ENCODE measurements around the gene EPDR1. TPM values are rescaled to one million over a fixed set of nuclear protein-coding genes. Genes with fewer than 3 reads are reported as not detected.
A peak's percentile ranks its signal among the peaks of the same experiment; 100 is the strongest.

The EPDR1 gene
- total and polyA plus RNA-seq, 4 donors, result 4.3 to 12.7 (median 9.6) TPM

DNA sequence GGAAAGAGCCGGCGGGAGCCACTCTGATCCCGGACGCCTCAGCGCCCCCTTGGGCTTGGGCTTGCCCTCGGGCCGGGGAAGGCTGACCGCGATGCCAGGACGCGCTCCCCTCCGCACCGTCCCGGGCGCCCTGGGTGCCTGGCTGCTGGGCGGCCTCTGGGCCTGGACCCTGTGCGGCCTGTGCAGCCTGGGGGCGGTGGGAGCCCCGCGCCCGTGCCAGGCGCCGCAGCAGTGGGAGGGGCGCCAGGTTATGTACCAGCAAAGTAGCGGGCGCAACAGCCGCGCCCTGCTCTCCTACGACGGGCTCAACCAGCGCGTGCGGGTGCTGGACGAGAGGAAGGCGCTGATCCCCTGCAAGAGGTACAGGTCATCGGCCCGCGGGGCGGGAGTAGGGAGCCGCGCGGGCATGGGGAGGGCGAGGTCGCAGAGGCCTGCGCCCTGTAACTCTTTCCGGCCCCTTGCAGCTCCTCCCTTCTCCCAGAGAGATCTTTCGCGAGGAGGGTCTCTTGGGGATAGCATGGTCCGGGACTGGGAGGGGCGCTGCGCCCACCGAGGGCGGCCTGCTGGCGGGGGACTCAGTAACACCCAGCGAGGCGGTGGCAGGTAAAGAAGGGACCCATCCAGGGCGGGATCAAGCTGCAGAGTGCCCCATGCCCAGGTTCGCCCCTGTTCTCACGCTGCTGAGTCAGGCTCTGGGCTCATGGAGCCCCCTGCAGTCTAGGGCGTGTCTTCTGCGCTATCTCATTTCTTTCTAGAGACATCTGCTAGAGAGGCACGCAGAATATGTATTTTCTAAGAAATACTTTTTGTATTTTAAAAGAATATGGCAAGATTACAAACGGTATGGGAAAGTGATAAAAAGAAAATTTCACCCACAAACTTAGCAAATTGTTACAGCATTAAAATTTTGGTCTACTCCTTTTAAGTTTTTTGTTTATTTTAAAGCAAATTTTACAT lies 687 bp downstream of the EPDR1 start:
- Histone ChIP-seq H3K4me1 (ENCODE audit: control insufficient read depth in 4 of 4, insufficient read depth in 4 of 4, low read length in 3 of 4) (peaks cover 5 to 27% (median 17%) of the 10 kb centered on the region in 4 donors), H3K27me3 (ENCODE audit: control insufficient read depth in 4 of 4, insufficient read depth in 4 of 4, low read length in 3 of 4) (no peaks in the 10 kb centered on the region), H3K36me3 (ENCODE audit: control insufficient read depth in 4 of 4, insufficient read depth in 3 of 4, low read depth in 1 of 4, low read length in 3 of 4) (no peaks in the 10 kb centered on the region), H3K9ac (ENCODE audit: low read depth in 1 of 2, low read length in 2 of 2) (peak overlapping the region; percentile 33 to 59), H3K4me3 (ENCODE audit: low read depth in 1 of 3, low read length in 3 of 3) (peak overlapping the region; percentile 66 to 75 (median 70)), H3K9me3 (ENCODE audit: control insufficient read depth in 4 of 4, low read length in 3 of 4) (peaks cover 0 to 4% (median 0%) of the 10 kb centered on the region in 4 donors), H3K27ac (ENCODE audit: low read depth in 1 of 2, low read length in 2 of 2) (peak overlapping the region; percentile 81 to 84)
- peak; percentile 80 to 94 for TF ChIP-seq RXRA (IDR thresholded peaks at IDR 0.05)
- peak in 1 of 2 donors; percentile 55 for TF ChIP-seq HNF4A (conservative IDR thresholded peaks at IDR 0.05)
- peak; percentile 29 for TF ChIP-seq YY1 (IDR thresholded peaks at IDR 0.05)
- TF ChIP-seq JUND (IDR thresholded peaks at IDR 0.05), result no peak
- TF ChIP-seq TAF1 (conservative IDR thresholded peaks at IDR 0.05), result peak; percentile 33
- peak; percentile 41 for TF ChIP-seq SP1 (IDR thresholded peaks at IDR 0.05)
- TF ChIP-seq FOXA1 (IDR thresholded peaks at IDR 0.05), result no peak
- no peak for TF ChIP-seq GABPA (IDR thresholded peaks at IDR 0.05 in 1 of 2, conservative IDR thresholded peaks at IDR 0.05 in 1 of 2)
- TF ChIP-seq ZBTB33 (IDR thresholded peaks at IDR 0.05), result no peak
- TF ChIP-seq, protein P1, sequence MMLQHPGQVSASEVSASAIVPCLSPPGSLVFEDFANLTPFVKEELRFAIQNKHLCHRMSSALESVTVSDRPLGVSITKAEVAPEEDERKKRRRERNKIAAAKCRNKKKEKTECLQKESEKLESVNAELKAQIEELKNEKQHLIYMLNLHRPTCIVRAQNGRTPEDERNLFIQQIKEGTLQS (IDR thresholded peaks at IDR 0.05), result no peak
- TF ChIP-seq, protein P2, sequence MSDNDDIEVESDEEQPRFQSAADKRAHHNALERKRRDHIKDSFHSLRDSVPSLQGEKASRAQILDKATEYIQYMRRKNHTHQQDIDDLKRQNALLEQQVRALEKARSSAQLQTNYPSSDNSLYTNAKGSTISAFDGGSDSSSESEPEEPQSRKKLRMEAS (IDR thresholded peaks at IDR 0.05), result no peak
- no peak for TF ChIP-seq HNF4G (IDR thresholded peaks at IDR 0.05)
- TF ChIP-seq, protein P3, sequence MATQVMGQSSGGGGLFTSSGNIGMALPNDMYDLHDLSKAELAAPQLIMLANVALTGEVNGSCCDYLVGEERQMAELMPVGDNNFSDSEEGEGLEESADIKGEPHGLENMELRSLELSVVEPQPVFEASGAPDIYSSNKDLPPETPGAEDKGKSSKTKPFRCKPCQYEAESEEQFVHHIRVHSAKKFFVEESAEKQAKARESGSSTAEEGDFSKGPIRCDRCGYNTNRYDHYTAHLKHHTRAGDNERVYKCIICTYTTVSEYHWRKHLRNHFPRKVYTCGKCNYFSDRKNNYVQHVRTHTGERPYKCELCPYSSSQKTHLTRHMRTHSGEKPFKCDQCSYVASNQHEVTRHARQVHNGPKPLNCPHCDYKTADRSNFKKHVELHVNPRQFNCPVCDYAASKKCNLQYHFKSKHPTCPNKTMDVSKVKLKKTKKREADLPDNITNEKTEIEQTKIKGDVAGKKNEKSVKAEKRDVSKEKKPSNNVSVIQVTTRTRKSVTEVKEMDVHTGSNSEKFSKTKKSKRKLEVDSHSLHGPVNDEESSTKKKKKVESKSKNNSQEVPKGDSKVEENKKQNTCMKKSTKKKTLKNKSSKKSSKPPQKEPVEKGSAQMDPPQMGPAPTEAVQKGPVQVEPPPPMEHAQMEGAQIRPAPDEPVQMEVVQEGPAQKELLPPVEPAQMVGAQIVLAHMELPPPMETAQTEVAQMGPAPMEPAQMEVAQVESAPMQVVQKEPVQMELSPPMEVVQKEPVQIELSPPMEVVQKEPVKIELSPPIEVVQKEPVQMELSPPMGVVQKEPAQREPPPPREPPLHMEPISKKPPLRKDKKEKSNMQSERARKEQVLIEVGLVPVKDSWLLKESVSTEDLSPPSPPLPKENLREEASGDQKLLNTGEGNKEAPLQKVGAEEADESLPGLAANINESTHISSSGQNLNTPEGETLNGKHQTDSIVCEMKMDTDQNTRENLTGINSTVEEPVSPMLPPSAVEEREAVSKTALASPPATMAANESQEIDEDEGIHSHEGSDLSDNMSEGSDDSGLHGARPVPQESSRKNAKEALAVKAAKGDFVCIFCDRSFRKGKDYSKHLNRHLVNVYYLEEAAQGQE (IDR thresholded peaks at IDR 0.05), result no peak
- TF ChIP-seq NR2F2 (IDR thresholded peaks at IDR 0.05), result no peak
- TF ChIP-seq FOXA2 (IDR thresholded peaks at IDR 0.05), result no peak
- no peak for TF ChIP-seq EGR1 (IDR thresholded peaks at IDR 0.05; ENCODE audit: low read depth in 2 of 2)
- no peak for TF ChIP-seq CTCF (IDR thresholded peaks at IDR 0.05; ENCODE audit: low read depth, low read length, missing input control)
- no peak for TF ChIP-seq RAD21 (IDR thresholded peaks at IDR 0.05)
- DNase-seq (ENCODE audit: low spot score), result peak; percentile 61
- 1% methylated on average over 63 of the region's 63 CpGs for WGBS
